Stimulated activated CD8-positive, alpha-beta memory T cell treated with anti-CD3 and anti-CD28 coated beads, Interleukin-12 subunit alpha, Interleukin-12 subunit beta, amount 100 ng/mL, for 4 hours (primary cell): ENCODE data around the gene BDKRB2.

Experiments
- DNase-seq: peaks from one replicate; pipeline ENCODE4 v3.0.0-alpha.2; 2020; ENCODE audit warnings: low read depth

BDKRB2 gene

DNA sequence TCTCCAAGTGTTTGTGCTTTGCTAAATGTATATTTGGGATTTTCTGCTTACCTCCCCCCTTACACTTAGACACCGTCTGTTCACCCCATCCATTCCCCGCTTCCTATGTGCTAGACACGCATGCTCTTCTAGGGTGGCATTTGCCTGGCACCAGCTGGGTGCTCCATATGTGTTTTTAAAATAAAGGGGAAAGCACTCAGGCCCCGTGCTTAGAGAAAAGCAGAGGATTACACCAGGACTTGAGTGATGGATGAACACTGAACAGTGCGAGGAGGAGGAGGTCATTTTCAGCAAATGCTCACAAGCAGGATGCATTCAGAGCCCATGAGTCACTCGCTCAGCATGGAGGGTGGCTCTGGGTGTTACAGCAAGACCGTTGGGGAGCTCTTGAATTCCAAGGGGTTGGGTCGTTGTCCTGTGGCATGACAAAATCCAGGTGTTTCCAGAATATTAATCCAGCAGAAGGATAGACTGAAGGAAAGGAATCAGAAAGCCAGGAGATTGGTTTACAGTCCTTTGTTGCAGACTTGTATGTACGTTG is 48.4 kb downstream of the BDKRB2 start:
- DNase-seq: no peak

DNA sequence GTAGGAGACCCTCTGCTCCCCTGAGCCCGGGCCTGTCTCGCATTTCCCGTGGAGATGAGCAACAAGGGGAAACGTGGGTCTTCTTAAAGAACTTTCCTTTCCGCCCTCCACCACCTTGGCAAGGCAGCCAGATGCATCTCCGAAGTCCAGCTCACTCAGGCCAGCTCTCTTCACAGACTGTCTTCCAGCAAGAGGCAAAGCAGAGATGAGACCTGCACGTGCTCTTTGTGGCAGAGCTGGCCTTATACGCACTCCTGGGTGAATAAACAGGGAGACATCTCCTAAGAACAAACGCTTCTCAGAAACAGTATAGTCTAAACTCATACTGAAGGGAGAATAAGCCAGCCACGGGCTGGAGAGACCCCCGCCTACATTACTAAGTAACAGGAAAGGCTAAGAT is 50.0 kb downstream of the BDKRB2 start:
- DNase-seq: no peak

- no peak for DNase-seq
These were observed 51.1 kb downstream of the BDKRB2 start, which contains the start of gene BDKRB1 for GRCh38 chr14:96255501-96256366. Gene BDKRB1, plus strand, starts transcription at chr14:96256210. Its CDS starts 7,473 bp downstream, at chr14:96263683.

GRCh38 chr14:96256407-96256806 is 51.8 kb downstream of the BDKRB2 start:
- DNase-seq: no peak

- DNase-seq: no peak
These were observed 52.4 kb downstream of the BDKRB2 start for GRCh38 chr14:96257056-96257455.

DNA sequence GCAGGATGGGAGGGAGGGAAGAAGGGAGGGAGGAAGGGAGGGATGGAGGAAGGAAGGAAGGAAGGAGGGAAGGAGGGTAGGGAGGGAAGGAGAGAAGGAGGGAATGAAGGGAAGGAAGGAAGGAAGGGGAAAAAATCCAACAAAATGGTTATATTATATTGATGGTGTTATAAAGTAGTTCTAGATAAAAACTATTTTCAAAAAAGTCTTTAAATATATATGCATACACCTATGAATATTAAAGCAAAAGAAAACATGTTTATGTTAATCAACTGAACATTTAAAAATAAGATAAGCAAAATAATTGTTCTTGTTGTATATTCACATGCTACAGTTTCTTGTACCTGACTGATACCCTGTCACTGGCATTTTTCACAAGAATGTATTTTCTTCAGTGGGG is 53.3 kb downstream of the BDKRB2 start:
- DNase-seq: no peak

- DNase-seq: no peak
These were observed 55.7 kb downstream of the BDKRB2 start for GRCh38 chr14:96260341-96260821.

- DNase-seq: no peak
These were observed 56.4 kb downstream of the BDKRB2 start for GRCh38 chr14:96261053-96261452.

DNA sequence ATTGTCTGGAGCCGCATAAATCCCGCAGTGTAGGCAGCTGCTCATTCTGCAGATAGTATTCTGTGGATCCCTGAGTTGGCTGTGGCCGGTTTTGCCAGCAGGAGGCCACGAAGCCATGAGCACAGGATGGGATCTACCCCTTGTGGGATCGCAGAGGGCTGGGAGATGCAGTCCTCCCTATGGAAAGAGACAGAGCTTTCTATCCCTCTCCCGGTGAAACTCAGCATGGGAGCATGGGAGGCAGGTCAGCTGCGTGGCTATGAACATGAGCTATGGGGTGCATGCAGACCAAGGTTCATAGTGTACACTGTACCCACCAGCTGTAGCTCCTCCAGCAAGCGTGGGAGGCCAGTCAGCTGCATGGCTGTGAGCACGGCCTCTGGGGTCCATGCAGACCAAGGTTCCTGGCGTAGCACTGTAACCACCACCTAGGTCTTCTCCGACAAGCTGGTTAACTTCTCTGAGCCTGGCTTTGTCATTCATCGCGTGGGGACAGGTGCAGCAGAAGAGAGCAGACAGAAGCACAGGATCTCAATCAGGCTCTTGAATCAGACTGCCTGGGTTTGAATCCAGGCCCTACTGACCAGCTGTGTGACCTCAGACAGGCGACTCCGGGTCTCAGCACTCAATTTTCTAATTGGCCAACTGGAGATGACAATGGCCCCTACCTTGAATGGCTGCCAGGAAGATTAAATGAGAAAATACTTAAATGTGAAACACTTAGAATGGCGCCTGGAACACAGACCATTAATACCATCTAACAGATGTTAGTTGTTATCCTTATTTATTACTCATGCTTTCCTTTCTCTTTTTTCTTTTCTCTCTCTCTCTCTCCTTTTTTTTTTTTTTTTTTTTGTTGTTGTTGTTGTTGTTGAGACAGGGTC is 57.4 kb downstream of the BDKRB2 start:
- DNase-seq: no peak

- no peak for DNase-seq
These were observed 58.9 kb downstream of the BDKRB2 start for GRCh38 chr14:96263347-96264199.

DNA sequence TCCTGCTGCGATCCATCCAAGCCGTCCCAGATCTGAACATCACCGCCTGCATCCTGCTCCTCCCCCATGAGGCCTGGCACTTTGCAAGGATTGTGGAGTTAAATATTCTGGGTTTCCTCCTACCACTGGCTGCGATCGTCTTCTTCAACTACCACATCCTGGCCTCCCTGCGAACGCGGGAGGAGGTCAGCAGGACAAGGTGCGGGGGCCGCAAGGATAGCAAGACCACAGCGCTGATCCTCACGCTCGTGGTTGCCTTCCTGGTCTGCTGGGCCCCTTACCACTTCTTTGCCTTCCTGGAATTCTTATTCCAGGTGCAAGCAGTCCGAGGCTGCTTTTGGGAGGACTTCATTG is 59.5 kb downstream of the BDKRB2 start:
- no peak for DNase-seq

GRCh38 chr14:96264853-96265252 is 60.2 kb downstream of the BDKRB2 start:
- no peak for DNase-seq

- DNase-seq: no peak
These were observed 60.9 kb downstream of the BDKRB2 start for GRCh38 chr14:96265383-96266095.

DNA sequence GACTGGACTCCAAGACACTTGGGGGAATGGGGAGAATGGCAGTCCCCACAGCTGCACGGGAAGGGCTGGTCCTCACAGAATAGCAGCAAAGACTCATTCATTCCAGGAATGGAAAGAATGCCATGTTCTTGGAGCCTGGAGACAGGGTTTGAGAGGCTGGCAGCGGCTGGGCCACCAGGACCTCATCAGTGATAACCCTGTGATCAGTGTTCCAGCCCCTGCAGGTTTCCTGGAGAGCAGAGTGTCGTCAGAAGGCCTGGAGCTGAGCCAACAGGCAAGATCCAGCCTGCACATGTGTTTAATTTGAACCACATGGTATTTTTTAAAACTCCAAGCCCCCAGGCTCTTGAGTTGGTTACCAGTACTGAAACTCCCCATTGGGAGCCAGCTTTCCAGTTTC is 62.7 kb downstream of the BDKRB2 start:
- DNase-seq: no peak

- no peak for DNase-seq
These were observed 63.3 kb downstream of the BDKRB2 start for GRCh38 chr14:96267916-96268315.

- DNase-seq: no peak
These were observed 64.1 kb downstream of the BDKRB2 start for GRCh38 chr14:96268431-96269358.

GRCh38 chr14:96269359-96269710 is 64.7 kb downstream of the BDKRB2 start:
- no peak for DNase-seq

DNA sequence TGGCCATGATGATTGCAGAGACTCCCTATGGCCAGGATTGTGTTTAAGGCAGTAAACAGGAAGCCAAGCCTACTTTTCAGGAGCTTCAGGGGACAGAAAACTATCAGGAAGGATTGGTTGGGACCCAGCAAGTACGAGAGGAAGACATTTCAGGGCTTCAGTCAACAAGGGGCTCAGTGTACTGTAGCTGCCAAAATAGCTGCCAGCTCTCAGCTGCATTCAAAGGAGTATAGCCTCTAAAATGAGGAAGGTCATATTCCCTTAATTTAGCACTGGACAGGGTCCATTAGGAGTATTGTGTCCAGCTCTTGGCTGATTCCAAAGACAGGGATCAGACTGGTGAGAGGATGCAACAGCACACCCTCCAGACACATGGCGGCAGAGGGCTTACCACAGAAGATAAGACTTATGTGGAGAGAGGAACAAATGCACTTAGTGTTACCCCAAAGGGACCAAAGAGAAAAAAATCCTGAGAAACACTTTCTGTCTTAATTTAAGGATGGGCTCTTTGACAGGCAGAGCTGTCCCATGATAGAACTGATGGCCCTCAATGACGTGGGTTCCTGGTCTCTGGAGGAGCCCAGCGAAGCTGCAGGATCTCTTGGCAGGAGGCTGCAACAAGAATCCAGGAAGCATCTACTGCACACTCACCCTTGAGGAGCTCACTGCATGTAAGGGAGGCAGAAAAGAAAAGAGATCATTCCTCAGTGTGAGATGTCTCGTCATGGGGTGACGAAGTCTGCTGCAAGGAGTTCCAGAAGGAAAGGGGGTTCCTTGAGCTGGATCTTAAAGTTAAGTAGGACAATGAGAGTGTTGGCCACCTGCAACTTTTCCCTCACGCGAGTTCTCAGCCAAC is 66.2 kb downstream of the BDKRB2 start:
- DNase-seq: no peak

DNA sequence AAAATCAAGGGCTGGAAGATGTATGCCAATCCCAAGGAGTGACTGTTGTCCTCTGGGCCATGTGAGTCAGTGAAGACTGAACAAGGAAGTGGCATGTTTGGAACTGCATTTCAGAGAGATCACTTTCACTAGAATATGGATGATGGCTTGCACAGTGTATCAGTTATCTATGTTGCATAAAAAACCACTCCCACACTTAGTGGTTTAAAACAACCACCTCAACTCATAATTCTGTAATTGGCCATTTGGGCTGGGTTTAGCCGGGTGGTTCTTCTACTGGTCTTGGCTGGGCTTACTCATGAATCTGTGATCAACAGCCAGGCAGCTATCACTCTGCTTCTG is 66.8 kb downstream of the BDKRB2 start:
- no peak for DNase-seq
